ENCODE measurements around the gene ACKR3. TPM values are rescaled to one million over a fixed set of nuclear protein-coding genes. Genes with fewer than 3 reads are reported as not detected.

ACKR3 gene
- total RNA-seq, 1 experiment from 2014 or later, result not detected

DNA sequence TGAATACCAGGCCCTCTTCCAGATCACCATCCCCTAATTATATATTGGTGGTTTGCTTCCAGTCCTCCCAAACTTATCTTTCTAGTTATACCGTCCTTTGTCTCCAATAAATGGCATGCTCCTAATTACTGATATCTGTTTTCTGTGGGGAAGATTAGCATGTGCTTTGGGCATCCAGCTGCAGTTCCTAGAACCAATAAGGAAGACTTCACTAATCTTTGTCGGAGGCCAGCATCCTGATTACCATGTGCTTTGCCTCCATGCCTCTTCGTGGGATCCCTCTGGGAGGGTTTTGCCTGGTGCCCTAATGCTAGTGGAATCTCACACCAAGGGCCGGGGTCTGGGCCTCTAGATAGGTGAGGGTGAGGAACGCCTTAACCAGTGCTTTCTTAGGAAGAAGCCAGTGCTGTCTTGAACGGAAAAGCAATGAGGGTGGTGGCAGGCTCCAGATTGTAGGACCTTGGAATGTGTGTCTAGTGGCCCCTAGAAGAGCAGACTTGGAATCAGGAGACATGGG lies 47.7 kb downstream of the ACKR3 start:
- in situ Hi-C loops (cut with HindIII; ENCODE audit: low pct_unique_long_range_greater_than_20kb, low sequenced_read_pairs), result no loop called here
- peaks cover 36% of the 10 kb centered on the region for H3K27me3 ChIP-seq (ENCODE audit: control insufficient read depth, insufficient read depth, low read length)
- no peaks in the 10 kb centered on the region for H3K4me1 ChIP-seq (ENCODE audit: control insufficient read depth, insufficient read depth, low read length)
- CTCF ChIA-PET, result no interaction called here
- POLR2A ChIA-PET, result no interaction called here
- H3K9me3 ChIP-seq (ENCODE audit: control insufficient read depth, insufficient read depth, low read depth, low read length), result no peaks in the 10 kb centered on the region
- no peaks in the 10 kb centered on the region for H3K36me3 ChIP-seq (ENCODE audit: control insufficient read depth, insufficient read depth, low read length)
- DNase-seq (ENCODE audit: low read depth, low spot score) (no peak), ATAC-seq (no peak)
- intact Hi-C loops (cut with micrococcal nuclease; ENCODE audit: unreplicated experiment), result no loop called here
- no peak for TF ChIP-seq TCF7L2 (IDR thresholded peaks at IDR 0.05; ENCODE audit: low read depth, low read length)
- TF ChIP-seq, protein P1, sequence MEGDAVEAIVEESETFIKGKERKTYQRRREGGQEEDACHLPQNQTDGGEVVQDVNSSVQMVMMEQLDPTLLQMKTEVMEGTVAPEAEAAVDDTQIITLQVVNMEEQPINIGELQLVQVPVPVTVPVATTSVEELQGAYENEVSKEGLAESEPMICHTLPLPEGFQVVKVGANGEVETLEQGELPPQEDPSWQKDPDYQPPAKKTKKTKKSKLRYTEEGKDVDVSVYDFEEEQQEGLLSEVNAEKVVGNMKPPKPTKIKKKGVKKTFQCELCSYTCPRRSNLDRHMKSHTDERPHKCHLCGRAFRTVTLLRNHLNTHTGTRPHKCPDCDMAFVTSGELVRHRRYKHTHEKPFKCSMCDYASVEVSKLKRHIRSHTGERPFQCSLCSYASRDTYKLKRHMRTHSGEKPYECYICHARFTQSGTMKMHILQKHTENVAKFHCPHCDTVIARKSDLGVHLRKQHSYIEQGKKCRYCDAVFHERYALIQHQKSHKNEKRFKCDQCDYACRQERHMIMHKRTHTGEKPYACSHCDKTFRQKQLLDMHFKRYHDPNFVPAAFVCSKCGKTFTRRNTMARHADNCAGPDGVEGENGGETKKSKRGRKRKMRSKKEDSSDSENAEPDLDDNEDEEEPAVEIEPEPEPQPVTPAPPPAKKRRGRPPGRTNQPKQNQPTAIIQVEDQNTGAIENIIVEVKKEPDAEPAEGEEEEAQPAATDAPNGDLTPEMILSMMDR (IDR thresholded peaks at IDR 0.05), result no peak
- TF ChIP-seq SIN3A (IDR thresholded peaks at IDR 0.05; ENCODE audit: borderline replicate concordance, insufficient read depth, low read depth, low read length), result no peak
- TF ChIP-seq REST (IDR thresholded peaks at IDR 0.05; ENCODE audit: insufficient read depth in 1 of 2, low read depth in 2 of 2, low read length in 1 of 2), result no peak
- no peak for TF ChIP-seq POLR2AphosphoS5 (IDR thresholded peaks at IDR 0.05; ENCODE audit: low read depth, low read length)
- no peak overlapping the region for H3K27ac ChIP-seq (ENCODE audit: low read length)
- BruUV-seq (replicated peaks), result no TSS peak
- no peak overlapping the region for H3K4me3 ChIP-seq (ENCODE audit: low read depth in 2 of 2, low read length in 2 of 2)

- ChIA-PET POLR2A (no interaction called here), CTCF (no interaction called here)
- DNase-seq (ENCODE audit: low read depth, low spot score), result no peak
- in situ Hi-C loops (cut with HindIII; ENCODE audit: low pct_unique_long_range_greater_than_20kb, low sequenced_read_pairs) (no loop called here), intact Hi-C loops (cut with micrococcal nuclease; ENCODE audit: unreplicated experiment) (no loop called here)
- Histone ChIP-seq H3K4me1 (ENCODE audit: control insufficient read depth, insufficient read depth, low read length) (no peaks in the 10 kb centered on the region), H3K4me3 (ENCODE audit: low read depth in 2 of 2, low read length in 2 of 2) (no peak overlapping the region), H3K9me3 (ENCODE audit: control insufficient read depth, insufficient read depth, low read depth, low read length) (no peaks in the 10 kb centered on the region), H3K27ac (ENCODE audit: low read length) (no peak overlapping the region), H3K27me3 (ENCODE audit: control insufficient read depth, insufficient read depth, low read length) (peaks cover 36% of the 10 kb centered on the region), H3K36me3 (ENCODE audit: control insufficient read depth, insufficient read depth, low read length) (no peaks in the 10 kb centered on the region)
- TF ChIP-seq TCF7L2 (IDR thresholded peaks at IDR 0.05; ENCODE audit: low read depth, low read length), result no peak
- TF ChIP-seq POLR2AphosphoS5 (IDR thresholded peaks at IDR 0.05; ENCODE audit: low read depth, low read length), result no peak
- TF ChIP-seq, protein P1 (IDR thresholded peaks at IDR 0.05), result no peak
- no peak for TF ChIP-seq REST (IDR thresholded peaks at IDR 0.05; ENCODE audit: insufficient read depth in 1 of 2, low read depth in 2 of 2, low read length in 1 of 2)
- TF ChIP-seq SIN3A (IDR thresholded peaks at IDR 0.05; ENCODE audit: borderline replicate concordance, insufficient read depth, low read depth, low read length), result no peak
- ATAC-seq, result no peak
- BruUV-seq (replicated peaks), result no TSS peak
These were observed 48.2 kb downstream of the ACKR3 start for GRCh38 chr2:236617796-236618195.
